DMS 273 (cell line): ENCODE results near the gene ELOB.

Experiments
- DNase-seq: peaks from one replicate; lab custom pipeline; 2025; ENCODE audit not compliant: unreplicated experiment; lab: John Stamatoyannopoulos, UW

The ELOB gene

DNA sequence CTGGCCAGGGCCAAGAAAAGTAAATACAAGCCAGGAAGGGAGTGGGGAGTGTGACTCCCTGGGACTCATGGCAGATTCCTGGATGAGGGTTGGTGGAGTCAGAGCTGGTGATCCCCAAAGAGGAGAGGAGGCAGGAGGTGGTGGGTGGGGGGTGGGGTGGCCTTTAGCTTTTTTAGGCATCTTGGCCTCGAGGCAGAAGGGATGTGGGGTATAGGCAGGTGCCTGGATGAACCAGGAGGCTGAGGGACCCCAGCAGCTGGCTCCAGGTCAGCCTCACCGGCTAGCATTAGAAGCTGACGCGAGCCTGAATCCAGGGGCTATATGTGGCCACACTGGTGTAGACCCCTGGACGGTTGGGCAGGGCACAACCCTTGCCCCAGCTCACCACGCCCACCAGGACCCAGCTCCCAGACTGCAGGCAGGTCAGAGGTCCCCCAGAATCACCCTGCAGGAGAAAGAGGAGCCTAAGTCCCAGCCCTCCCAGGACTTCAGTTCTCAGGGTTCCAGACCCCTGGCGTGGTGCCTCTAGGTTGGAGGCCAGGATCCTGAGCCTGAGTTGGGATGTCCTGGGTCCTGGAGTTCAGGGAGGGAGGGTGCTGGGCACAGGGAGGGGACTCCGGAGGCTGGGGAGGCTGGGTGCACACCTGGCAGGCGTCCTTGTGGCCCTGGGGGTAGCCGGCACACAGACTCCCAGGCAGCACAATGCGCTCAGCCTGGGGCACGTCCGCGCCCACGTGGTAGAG, 7.4 kb upstream of the ELOB start:
- DNase-seq = no peak

DNA sequence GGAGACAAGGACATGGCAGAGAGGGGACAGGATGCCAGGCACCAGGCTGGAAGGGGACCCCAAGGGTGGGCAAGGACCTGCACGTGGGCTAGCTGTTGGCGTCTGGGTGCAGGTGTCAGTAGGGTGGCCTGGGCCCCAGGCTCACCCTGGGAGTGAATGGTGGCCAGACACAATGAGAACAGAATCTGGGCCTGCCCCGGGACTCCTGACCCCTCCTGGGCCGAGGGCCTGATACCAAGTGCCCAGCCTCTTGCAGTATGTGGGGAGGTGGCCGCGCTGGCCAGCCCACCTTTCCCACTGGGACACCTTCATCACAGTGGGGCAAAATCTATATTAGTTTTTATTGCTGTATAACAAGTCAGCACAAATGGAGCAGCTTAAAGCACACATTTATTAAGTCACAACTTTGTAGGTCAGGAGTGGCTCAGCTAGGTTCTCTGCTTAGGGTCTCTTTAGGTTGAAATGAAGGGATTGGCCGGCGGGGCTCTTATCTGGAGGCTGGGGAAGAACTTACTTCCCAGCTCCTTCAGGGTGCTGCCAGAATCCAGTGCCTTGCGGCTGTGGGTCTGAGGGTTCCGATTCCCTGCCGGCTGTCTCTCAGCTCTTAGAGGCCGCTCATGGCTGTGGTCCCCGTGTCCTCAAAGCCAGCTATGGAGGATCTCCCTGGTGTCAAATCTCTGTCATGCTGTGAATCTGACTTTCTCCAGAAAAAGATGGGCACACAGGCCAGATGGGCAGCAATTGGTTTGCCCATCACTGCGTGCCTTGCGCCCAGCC, 6.7 kb upstream of the ELOB start:
- no peak for DNase-seq

DNA sequence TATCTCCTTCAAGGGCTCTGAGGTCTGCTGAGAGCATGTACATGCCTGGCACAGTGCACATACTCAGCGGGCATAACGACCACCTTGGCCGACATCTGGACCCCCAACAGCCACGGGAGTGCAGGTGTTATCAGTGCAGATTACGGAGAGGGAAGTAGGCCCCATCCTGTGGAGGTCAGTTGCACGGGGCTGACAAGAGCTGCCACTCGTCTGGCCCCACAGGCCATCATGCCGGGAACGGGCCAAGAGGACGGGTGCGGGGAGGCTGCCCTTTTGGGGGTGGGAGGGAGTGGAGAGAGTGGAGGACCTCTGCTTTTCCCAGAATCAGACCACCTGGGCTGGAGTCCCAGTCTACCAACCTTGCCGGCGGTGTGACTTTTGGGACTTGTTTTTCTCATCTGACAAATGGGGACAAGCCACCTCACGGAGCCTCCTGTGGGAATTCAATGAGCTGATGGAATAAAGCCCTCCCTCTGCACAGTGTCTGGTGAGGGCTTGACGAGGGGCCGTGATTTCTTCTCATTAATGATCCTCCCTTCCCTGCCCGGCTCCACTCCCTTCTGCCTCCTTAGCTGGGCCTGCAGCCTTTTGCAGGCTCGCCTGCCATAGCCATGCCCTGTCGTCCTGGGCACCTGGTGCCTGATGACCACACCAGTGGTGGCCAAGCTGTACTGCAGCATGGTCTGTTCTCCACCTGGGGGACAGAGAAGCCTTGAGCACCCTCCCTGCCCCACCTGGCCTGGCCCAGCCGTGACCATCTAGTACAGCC, 5.7 kb upstream of the ELOB start:
- DNase-seq = no peak

DNA sequence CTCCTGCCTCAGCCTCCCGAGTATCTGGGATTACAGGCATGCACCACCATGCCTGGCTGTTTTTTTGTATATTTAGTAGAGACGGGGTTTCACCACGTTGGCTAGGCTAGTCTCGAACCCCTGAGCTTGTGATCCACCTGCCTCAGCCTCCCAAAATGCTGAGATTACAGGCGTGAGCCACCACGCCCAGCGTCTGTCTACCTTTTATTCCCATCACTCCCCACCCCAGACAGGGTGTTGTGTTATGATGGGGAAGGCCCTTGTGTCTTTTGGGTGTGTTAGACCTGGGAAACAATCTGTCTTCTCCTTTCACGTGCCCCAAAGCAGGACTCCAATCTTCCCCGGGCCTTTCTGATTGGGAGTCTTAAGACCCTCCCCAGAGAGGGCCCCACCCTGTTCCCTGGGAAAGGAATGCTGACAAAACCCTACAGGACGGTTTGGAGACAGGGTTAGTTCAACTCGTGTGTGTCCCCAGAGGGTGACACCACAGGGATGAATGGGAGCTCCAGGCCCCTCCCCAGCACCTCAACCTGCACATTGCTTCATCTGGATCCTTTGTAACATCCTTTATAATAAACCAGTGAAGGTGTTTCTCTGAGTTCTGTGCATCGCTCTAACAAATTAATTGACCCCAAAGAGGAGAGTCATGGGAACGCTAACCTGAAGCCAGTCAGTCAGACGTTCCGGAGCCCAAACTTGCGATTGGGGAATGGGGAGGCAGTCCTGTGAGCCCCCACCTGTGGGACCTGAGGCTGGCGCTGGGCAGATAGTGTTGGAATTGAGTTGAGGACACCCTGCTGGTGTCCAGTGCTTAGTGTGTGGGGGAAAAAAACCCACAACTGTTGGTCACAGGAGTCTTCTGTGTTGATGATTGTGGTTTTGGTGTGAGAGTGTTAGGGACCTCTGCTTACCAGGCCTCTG, 3.2 kb upstream of the ELOB start:
- DNase-seq = no peak

DNA sequence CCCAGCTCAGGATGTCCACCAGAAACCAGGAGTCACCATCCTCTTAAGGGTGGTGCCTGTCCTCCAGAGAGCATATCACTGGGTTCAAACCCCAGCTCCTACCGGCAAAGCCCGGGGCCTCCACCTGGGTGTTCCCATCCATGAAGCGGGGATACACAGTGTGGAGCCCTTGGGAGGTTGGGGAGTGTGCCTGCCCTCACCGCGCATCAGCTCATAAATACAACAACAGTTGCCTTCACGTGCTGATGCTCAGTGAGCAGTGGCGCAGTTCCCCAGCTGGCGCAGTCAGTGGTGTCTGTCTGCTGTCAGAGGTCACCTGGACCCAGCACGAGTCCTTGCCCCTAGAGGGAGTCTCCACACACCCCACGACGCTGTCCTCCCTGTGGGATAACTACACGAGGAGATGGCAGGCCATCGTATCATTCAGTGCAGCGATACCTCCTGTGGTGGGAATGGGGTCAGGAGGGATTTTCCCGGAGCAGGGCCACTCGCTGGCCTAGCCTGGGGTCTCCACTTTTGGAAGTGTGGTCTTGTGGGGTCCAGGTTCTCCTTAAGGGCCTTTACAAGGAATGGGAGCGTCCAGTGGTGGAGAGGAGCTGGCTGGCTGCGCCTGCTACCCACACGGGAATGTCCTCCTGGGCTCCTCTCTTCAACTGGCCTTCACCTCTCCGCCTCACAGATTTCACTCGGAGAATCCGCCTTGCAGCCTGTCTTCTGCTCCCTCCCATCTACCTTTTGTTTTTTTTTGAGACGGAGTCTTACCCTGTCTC, 2.3 kb upstream of the ELOB start:
- DNase-seq = no peak

DNA sequence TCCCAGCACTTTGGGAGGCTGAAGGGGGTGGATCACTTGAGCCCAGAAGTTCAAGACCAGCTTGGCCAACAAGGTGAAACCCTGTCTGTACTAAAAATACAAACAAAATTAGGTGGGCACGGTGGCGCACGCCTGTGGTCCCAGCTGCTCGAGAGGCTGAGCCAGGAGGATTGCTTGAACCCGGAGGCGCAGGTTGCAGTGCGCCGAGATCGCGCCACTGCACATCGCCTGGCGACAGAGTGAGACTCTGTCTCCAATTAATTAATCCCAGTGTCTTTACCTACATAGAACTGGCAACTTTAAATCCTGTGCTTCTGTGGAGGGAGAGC, 1.5 kb upstream of the ELOB start:
- no peak for DNase-seq

DNA sequence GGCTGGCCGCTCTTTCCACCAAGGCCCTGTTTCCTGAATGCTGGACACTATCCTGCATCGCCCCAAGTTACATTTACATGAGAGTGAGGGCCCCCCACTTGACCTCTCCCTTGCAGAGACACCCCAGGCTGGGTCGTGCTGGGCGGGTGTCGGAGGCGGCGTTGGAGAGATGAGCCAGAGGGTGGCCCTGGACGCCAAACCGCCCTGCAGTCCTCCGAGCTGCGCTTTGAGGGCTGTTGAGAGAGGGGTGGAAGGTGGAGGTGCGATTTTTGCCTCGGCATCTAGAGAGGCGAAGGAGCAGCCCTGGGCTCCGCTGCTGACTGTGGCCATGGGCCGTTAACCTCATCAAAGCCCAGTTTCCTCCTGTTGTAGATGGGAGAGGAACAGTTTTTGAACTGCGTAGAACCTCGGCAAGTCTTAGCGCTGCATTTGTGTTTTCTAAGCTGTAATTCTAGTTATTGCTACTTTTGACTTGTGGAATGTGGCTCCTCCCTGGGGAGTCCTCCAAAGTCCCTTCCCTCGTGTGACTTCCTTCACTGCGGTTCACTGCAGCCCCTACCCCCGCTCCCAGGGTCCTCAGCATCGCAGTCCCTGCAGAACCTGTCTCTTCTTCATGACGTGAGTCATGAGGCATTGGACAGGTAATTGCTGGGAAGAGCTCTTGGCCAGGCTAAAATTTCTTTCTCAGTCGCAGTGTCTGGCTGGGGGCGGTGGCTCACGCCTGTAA, 986 bp upstream of the ELOB start:
- peak; percentile 60 for DNase-seq

DNA sequence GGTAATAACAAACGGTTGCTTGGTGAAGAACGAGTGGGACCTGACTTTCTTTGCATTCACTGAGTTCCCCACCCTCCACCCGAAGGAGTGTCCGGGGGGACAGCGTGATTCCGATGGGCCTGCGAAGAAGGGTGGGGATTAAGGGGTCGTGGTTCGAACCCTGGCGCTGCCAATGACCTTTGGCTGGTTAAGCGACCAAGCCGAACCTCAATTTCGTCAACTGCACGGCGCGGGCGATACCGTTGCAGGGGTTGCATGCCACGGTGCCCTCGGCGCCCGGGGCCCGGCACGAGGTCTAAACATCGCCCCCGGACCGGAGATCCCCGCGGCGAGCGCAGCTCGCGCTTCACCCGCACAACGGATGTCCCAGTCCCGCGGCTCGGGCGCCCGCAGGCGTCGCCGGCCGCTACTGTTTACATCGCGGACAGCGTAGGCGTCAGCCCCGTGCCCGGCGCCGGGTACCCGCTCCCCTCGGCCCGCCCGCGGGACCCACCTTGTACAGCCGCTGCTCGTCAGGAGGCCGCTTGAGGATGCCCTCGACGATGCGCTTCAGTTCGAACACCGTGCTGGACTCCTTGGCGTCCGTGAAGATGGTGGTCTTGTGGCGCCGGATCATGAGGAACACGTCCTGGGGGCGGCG, 460 bp downstream of the ELOB start:
- DNase-seq = peak; percentile 74

DNA sequence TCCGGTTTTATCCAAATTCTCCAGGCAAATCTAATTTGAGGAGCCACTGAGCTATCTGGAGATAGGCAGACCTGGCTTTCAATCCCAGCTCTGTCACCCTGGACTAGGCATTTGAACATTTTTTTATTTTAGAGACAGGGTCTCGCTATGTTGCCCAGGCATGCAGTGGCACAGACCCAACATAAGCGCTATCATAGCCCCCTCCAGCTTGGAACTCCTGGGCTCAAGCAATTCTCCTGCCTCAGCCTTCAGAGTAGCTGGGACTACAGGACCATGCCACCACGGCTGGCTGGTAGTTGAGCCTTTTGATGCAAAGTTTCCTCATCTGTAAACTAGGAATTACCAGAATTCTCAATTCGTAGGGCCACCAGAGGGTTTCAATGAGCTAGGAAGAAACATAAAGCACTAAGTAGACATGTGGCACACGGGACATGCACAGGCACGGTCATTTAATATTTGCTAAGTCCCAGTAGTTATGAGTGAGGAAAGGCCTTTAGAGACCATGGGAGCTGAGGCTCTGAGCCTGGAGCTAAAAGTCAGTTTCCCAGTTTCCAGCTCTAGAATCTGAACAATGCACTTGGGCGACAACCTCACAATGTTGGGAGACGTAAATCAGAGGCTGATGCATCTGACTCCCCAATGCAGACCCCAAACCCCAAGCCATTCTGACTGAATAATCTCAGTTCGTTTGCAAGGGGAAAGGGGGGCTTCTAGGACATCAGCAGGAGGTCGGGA, 1.1 kb downstream of the ELOB start:
- no peak for DNase-seq

DNA sequence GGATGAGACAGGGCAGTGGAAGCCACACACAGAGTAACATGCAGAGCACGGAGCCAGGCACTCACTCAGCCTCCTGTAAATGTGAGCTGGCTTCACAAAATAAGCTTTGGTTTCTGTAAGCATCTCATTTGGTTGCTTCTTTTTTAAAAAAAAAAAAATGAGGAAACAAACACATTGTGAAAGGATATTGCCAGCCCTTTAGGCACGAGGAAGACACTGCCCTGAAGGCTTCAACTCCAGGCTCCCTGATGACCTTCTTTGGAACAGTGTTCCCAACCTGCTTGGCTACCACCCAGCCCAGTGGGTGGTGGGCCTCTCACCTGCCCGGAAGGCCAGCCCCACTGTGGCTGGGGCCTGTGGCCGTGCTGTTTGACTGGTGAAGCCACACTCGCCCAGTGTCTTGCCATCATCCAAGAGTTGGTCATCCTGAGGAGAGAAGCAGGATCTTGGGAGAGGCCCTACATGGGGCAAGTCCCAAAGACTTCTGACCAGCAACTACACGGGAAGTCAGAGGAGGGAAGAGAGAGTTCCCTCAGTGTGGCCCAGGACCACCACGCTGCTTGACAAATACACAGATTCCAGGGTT, 1.9 kb downstream of the ELOB start:
- no peak for DNase-seq

DNA sequence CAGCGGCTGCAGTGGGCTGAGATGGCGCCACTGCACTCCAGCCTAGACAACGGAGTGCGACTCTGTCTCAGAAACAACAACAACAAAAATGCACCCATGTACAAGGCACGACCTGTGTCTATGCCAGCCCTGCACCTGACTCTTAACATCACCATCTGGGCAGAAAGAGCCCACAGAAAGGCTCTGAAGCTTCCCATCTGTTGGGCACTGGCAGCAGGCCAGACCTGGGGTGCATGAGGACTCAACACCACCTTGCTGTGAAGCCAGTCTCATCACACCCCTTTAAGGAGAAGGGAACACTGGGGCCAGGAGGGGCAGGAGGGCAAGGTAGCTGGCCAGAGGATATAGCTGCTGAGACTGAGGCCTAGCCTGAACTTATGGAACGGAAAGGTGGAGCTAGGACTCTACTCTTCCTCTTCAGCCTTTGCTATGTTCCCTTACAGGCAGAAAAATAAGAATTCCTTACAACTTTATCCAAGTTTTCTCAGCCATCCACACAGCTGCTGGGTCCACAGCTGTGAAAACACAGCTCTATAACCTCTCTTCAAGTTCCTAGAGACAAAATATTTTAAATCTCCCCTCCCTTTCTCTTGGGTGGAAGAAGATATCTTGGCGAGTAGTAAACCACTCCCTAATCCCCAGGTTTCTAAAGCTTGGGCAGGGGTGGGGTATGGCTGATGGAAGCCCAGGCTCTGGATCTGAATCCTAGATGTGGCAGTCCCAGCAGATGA, 2.8 kb downstream of the ELOB start:
- peak; percentile 98 for DNase-seq

DNA sequence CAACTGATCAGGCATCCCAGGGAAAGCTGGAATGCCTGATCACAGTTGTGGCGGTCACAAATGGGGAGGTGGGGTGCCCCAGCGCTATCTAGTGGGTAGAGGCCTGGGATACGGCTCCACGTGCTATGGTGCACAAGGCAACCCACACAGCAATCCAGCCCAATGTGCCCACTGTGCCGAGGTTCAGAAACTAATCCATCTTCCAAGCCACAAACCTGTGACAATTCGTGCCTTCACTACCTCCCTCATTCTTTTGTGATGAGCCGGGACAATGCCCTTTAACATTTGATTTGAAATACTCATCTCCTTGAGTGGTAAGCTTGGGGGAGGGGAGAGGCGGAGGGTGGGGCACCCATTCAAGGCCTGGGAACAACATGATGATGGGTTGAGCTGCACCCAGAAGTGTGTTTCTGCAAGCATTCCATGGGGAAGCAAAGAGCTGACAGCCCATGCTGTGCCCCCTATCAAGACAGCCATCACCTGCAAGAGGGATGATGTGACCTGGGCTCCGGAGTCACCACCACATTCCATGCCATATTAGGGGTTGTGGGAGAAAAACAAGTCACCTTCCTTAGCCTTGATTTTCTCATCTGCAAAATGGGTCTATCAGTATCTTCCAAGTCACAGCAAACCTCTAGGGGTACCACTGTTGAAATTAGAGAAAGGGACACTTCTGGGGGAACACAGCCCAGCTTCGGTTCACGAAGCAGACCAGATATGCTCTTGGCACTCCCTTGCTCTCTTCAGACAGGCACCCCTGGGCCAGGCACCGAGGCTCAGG, 3.7 kb downstream of the ELOB start:
- no peak for DNase-seq

DNA sequence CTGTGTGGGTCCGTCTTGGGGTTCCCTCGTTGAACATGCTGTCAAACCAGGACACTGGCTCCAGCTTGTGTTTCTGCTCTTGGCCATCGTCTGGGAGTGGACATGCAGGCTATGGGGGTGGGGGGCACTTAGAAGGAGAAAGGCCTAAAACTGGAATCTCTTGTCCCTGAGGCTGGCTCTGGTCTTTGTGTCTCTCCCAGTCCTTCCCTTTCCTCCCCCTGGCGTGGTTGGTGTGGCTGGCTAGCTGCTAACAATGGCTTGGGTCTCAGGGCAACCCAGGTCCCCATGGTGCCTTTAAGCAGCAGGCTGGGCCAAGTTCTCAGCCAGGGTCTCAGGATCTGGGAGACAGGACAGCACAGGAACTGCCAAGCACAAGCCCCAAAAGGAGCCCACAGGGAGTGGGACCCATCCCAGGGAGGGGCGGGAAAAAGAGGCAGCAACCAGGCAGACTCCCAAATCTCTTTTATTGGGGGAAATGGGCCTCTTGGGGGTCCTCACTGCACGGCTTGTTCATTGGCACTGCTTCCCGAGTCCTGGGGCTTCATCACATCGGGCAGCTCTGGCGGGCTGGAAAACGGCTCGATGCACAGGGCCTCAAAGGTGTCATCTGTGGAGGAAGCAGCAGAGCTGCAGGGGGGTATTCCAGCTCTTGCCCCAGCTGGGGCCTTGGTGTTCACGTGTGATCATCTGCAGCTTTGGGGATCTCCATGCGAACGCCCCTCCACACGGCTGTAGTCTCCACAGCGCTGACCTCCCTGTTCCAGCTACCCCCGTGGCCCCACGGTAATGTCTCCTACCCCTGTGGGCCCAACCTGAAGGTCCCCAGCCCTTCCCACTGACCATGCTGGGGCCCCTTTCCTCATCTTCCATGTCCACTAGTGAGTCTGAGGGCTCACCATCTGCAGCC, 5.3 kb downstream of the ELOB start:
- DNase-seq = no peak

DNA sequence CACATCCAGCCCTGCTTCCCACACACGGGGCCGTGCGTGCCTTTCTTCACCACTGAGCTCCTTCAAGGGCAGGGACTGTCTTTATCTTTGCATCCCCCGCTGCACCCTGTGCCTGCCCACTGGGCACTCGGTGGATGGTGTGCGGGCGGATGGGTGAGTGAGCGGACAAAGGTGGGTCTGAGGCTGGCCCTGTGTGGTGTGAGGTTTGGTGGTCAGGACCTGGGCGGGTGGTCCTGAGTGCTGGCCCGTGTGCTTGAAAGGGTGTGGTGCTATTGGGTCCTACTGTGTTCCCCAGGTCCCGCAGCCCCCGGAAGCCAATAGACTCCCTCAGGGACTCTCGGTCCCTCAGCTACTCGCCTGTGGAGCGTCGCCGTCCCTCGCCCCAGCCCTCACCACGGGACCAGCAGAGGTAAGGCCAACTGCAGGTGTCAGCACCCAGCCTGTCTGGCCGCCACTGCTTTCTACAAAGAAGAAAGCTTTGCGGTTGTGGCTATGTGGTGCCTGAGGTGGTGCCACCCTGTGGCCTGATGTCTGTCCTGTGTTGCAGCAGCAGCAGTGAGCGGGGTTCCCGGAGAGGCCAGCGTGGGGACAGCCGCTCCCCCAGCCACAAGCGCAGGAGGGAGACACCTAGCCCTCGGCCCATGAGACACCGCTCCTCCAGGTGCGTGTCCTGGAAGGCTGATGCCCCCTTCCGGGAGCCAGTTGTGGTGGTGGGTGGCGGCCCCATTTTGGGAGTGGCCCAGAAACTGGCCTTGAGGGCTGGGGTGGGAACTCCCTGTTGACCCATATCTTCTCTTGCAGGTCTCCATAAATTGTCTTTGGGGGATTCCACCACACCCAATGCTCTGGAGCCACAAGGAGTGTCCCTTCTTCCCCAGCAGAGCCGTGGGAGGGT, 6.8 kb downstream of the ELOB start:
- DNase-seq = peak; percentile 48

DNA sequence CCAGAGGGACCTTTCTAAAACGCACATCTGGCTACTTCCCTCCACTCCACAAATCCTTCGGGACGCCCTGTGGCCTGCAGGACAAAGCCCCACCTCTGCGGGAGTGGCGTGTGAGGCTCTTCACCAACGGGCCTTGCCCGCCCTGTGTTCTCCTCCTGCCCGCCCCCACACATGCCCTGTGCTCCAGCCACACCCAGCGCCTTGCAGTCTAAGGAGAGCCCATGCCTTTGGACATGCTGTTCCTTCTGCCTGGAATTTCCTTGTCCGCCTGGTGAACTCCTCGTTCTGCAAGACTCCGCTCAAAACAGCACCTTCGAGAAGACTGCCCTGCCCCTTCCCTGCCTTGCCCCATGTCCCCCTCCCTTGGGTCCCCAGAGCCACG, 7.4 kb downstream of the ELOB start:
- DNase-seq = peak; percentile 46
